Activated B cell treated with CpG ODN at 0.5 μM for 24 hours (primary cell): Measurements from ENCODE around the gene P4HA2. TPM values are rescaled to one million over a fixed set of nuclear protein-coding genes. Genes with fewer than 3 reads are reported as not detected.

Source experiments
- ATAC-seq: fragments of 200-7000 bp; cut with Tn5 transposase; one replicate; pipeline ENCODE4 v1.10.0; 2021; ENCODE audit warnings: low read depth, mild to moderate bottlenecking, moderate library complexity
- CTCF ChIA-PET: fragments of 350-600 bp; sonication (Branson Sonifier 250); formaldehyde crosslinking; loops from one replicate; lab custom pipeline; 2021; ENCODE audit warnings: antibody characterized with exemption; lab: Charles Lee
- POLR2A ChIA-PET: fragments of 350-600 bp; sonication (Branson Sonifier 250); formaldehyde crosslinking; loops from one replicate; lab custom pipeline; 2021; ENCODE audit warnings: antibody characterized with exemption; lab: Charles Lee
- DNase-seq: peaks from one replicate; pipeline ENCODE4 v3.0.0; 2022
- H3K27ac Mint-ChIP-seq: one replicate; pipeline ENCODE4 v1.8.0; 2020; ENCODE audit warnings: mixed read lengths
- H3K27me3 Mint-ChIP-seq: one replicate; pipeline ENCODE4 v1.8.0; 2021; ENCODE audit warnings: mixed read lengths
- H3K36me3 Mint-ChIP-seq: one replicate; pipeline ENCODE4 v1.8.0; 2021; ENCODE audit warnings: low read depth, mixed read lengths
- H3K4me1 Mint-ChIP-seq: one replicate; pipeline ENCODE4 v1.8.0; 2021; ENCODE audit warnings: mixed read lengths
- H3K4me3 Mint-ChIP-seq: one replicate; pipeline ENCODE4 v1.8.0; 2020; ENCODE audit warnings: mild to moderate bottlenecking, mixed read lengths
- H3K9me3 Mint-ChIP-seq: one replicate; pipeline ENCODE4 v1.8.0; 2020; ENCODE audit warnings: mixed read lengths
- CTCF ChIP-seq: fragments of 200-600 bp; IDR thresholded peaks from one replicate; pipeline ENCODE4 v1.8.0; 2022; ENCODE audit warnings: antibody characterized with exemption, mild to moderate bottlenecking
- intact Hi-C: fragments of 100-400 bp; cut with micrococcal nuclease; formaldehyde crosslinking; loops from one replicate; pipeline ENCODE4 v1.15.1; 2024
- total RNA-seq: library from RNA; stranded (reverse); gene quantifications from 2 replicates; pipeline ENCODE4 v1.2.3, GENCODE V29; 2022

Gene P4HA2
- total RNA-seq, 1 donor from 2014 or later = 0.29 TPM

DNA sequence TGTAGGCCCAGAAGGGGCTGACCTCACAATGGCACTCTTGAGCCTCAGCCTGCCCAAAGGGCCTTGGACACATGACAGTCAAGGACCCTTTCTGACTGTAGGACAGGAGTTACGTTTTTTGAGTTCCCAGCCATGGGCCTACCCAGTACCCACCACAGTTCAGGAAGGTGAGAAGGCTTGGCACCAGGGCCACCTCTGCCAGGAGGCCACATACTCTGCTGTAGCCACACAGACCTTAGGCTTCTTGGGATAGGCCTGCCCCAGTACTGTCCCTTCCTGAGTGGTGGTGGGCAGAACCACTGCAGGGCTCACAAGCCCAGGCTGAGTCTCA, 42.6 kb upstream of the P4HA2 start:
- peaks cover 12% of the 10 kb centered on the region for H3K4me1 Mint-ChIP-seq
- POLR2A ChIA-PET = no interaction called here

DNA sequence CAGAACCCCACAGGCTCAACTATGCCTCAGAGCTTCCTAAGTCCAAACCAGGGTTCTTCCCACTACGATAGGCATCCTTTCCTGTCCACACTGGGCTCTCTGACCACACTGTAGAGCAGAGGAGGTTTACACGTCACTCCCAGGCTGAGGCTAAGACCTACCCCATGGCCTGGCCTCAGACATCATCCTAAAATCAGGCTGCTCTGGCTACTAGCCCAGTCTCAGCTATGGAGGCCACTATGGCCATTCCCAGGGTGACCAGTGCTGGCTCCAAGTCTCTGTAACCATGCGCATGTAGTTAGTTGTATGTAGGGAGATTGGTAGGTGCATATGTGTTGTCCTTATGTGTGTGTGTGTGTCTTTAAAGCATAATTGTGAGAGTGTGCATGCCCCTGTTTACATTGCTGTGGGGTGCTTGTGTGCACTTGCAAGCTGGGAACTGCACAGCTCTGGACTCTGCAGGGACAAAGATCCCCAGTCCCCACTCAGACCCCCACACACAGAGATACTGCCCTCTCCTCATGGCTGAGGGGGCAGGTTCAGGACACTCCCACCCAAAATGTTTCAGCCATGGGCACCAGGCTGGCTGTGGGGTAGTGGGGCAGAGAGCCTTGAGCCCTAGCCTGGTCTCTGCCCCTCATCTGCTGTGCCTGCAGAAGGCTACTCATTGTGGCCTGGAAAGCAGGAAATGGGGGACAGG, 42.1 kb upstream of the P4HA2 start:
- ATAC-seq (no peak), DNase-seq (no peak)
- Mint-ChIP-seq H3K36me3 (no peaks in the 10 kb centered on the region), H3K27me3 (peaks cover 8% of the 10 kb centered on the region), H3K4me3 (no peak overlapping the region), H3K27ac (no peak overlapping the region), H3K4me1 (peaks cover 12% of the 10 kb centered on the region), H3K9me3 (no peaks in the 10 kb centered on the region)
- CTCF ChIA-PET = no interaction called here
- TF ChIP-seq CTCF = no peak
- POLR2A ChIA-PET = interaction anchor here (1.2 kb wide), 1 partner anchor 24 kb away, joined by 3 read pairs; the partner anchor contains the start of gene SLC22A4
- intact Hi-C loops = no loop called here

More for the DNA sequence above, 42.6 kb upstream of the P4HA2 start:
- CTCF ChIA-PET = no interaction called here
- no peak for TF ChIP-seq CTCF
- ATAC-seq = no peak
- no peak for DNase-seq
- intact Hi-C loops = no loop called here
- no peak overlapping the region for H3K4me3 Mint-ChIP-seq
- H3K36me3 Mint-ChIP-seq = no peaks in the 10 kb centered on the region
- H3K9me3 Mint-ChIP-seq = no peaks in the 10 kb centered on the region
- H3K27ac Mint-ChIP-seq = no peak overlapping the region
- peaks cover 8% of the 10 kb centered on the region for H3K27me3 Mint-ChIP-seq

- no peak overlapping the region for H3K4me3 Mint-ChIP-seq
- no peaks in the 10 kb centered on the region for H3K9me3 Mint-ChIP-seq
- no peaks in the 10 kb centered on the region for H3K36me3 Mint-ChIP-seq
- DNase-seq = no peak
- peaks cover 8% of the 10 kb centered on the region for H3K27me3 Mint-ChIP-seq
- POLR2A ChIA-PET = interaction anchor here (1.2 kb wide), 1 partner anchor 25 kb away, joined by 3 read pairs; the partner anchor contains the start of gene SLC22A4
- intact Hi-C loops = no loop called here
- peaks cover 12% of the 10 kb centered on the region for H3K4me1 Mint-ChIP-seq
- H3K27ac Mint-ChIP-seq = no peak overlapping the region
- no peak for TF ChIP-seq CTCF
- no peak for ATAC-seq
- CTCF ChIA-PET = no interaction called here
Observed at GRCh38 chr5:132268769-132269551, 41.3 kb upstream of the P4HA2 start.

- H3K27ac Mint-ChIP-seq = no peak overlapping the region
- H3K9me3 Mint-ChIP-seq = no peaks in the 10 kb centered on the region
- CTCF ChIA-PET = no interaction called here
Observed at GRCh38 chr5:132267931-132268768, 40.5 kb upstream of the P4HA2 start.

More at GRCh38 chr5:132267931-132268768, 40.5 kb upstream of the P4HA2 start:
- intact Hi-C loops = no loop called here
- Mint-ChIP-seq H3K4me3 (no peak overlapping the region), H3K36me3 (no peaks in the 10 kb centered on the region), H3K4me1 (peaks cover 12% of the 10 kb centered on the region), H3K27me3 (peaks cover 6% of the 10 kb centered on the region)
- no peak for ATAC-seq
- no peak for DNase-seq
- TF ChIP-seq CTCF = no peak
- POLR2A ChIA-PET = interaction anchor here (1.2 kb wide), 1 partner anchor 26 kb away, joined by 3 read pairs; the partner anchor contains the start of gene SLC22A4
